IMR-90 (cell line): ENCODE results near the gene SLC2A11. TPM values are rescaled to one million over a fixed set of nuclear protein-coding genes. Genes with fewer than 3 reads are reported as not detected.

Source experiments
- ATAC-seq: fragments of 200-7000 bp; cut with Tn5 transposase; 2 replicates; pipeline ENCODE4 v1.9.1; 2020; ENCODE audit warnings: low read depth, mild to moderate bottlenecking, moderate library complexity
- BruUV-seq: library from RNA; stranded (reverse); fragments of 400-500 nt; replicated peaks from 2 replicates; lab custom pipeline; 2021; lab: Mats Ljungman, UMichigan
- CTCF ChIA-PET: fragments of 300-600 bp; formaldehyde crosslinking; extraction: SDS; loops from one replicate; lab custom pipeline; 2021; ENCODE audit warnings: antibody characterized with exemption; lab: Yijun Ruan, JAX
- POLR2A ChIA-PET: fragments of 300-600 bp; sonication (Branson Sonifier 250); formaldehyde crosslinking; loops from one replicate; lab custom pipeline; 2022; ENCODE audit warnings: antibody characterized with exemption; ENCODE audit not compliant: unreplicated experiment; lab: Charles Lee
- DNase-seq: peaks from one replicate; pipeline ENCODE4 v3.0.0; 2013
- H2AFZ ChIP-seq: replicated peaks from 2 replicates; pipeline ENCODE3; 2013; ENCODE audit warnings: low read length, mild to moderate bottlenecking; ENCODE audit not compliant: poor library complexity
- H2AK5ac ChIP-seq: 2 replicates; pipeline ENCODE4 v1.6.1; 2013; ENCODE audit warnings: low read depth, low read length, inconsistent platforms
- H2AK9ac ChIP-seq: replicated peaks from 2 replicates; pipeline ENCODE3; 2013; ENCODE audit warnings: mild to moderate bottlenecking, low read depth, low read length, moderate library complexity; ENCODE audit not compliant: poor library complexity
- H2BK120ac ChIP-seq: 2 replicates; pipeline ENCODE4 v1.6.1; 2013; ENCODE audit warnings: low read depth, low read length, inconsistent platforms
- H2BK15ac ChIP-seq: 3 replicates; pipeline ENCODE4 v1.6.1; 2013; ENCODE audit warnings: low read depth, low read length, inconsistent platforms
- H2BK20ac ChIP-seq: 2 replicates; pipeline ENCODE4 v1.6.1; 2013; ENCODE audit warnings: low read depth, mild to moderate bottlenecking, inconsistent platforms, low read length, moderate library complexity
- H2BK5ac ChIP-seq: 2 replicates; pipeline ENCODE4 v1.6.1; 2013; ENCODE audit warnings: mild to moderate bottlenecking, low read depth, low read length, inconsistent platforms; ENCODE audit not compliant: poor library complexity, severe bottlenecking
- H3K14ac ChIP-seq: replicated peaks from 2 replicates; pipeline ENCODE4 v1.6.1; 2013; ENCODE audit warnings: low read depth, low read length, inconsistent platforms
- H3K18ac ChIP-seq: 2 replicates; pipeline ENCODE4 v1.6.1; 2013; ENCODE audit warnings: low read depth, low read length, control low read depth
- H3K23ac ChIP-seq: 2 replicates; pipeline ENCODE4 v1.6.1; 2013; ENCODE audit warnings: low read depth, low read length, inconsistent platforms
- H3K27ac ChIP-seq: 2 replicates; pipeline ENCODE4 v1.5.1; 2013; ENCODE audit warnings: mild to moderate bottlenecking, control low read depth, low read length; ENCODE audit not compliant: insufficient read depth
- H3K27me3 ChIP-seq: 2 replicates; pipeline ENCODE4 v1.6.1; 2013; ENCODE audit warnings: low read length; ENCODE audit not compliant: control insufficient read depth, insufficient read depth
- H3K36me3 ChIP-seq: 2 replicates; pipeline ENCODE4 v1.6.1; 2013; ENCODE audit warnings: low read length, mixed read lengths; ENCODE audit not compliant: control insufficient read depth, insufficient read depth
- H3K4ac ChIP-seq: 2 replicates; pipeline ENCODE4 v1.6.1; 2013; ENCODE audit warnings: low read depth, low read length, inconsistent platforms
- H3K4me1 ChIP-seq: 2 replicates; pipeline ENCODE4 v1.6.1; 2013; ENCODE audit warnings: low read length, mixed read lengths; ENCODE audit not compliant: control insufficient read depth, insufficient read depth
- H3K4me2 ChIP-seq: 2 replicates; pipeline ENCODE4 v1.6.1; 2013; ENCODE audit warnings: low read depth, mild to moderate bottlenecking, control low read depth, low read length, moderate library complexity
- H3K4me3 ChIP-seq: 2 replicates; pipeline ENCODE4 v1.5.1; 2013; ENCODE audit warnings: low read depth, mild to moderate bottlenecking, control low read depth, low read length, moderate library complexity; ENCODE audit not compliant: insufficient read depth
- H3K56ac ChIP-seq: 2 replicates; pipeline ENCODE4 v1.6.1; 2013; ENCODE audit warnings: low read length, inconsistent platforms; ENCODE audit not compliant: insufficient read depth; ENCODE audit errors: extremely low read depth
- H3K79me1 ChIP-seq, 2 experiments: 2 replicates each; pipeline ENCODE4 v1.6.1; 2013; ENCODE audit warnings: low read length in 2 of 2, inconsistent platforms in 1 of 2, low read depth in 1 of 2
- H3K9ac ChIP-seq: 2 replicates; pipeline ENCODE4 v1.6.1; 2013; ENCODE audit warnings: low read depth, low read length, control low read depth
- H3K9me1 ChIP-seq: 2 replicates; pipeline ENCODE4 v1.6.1; 2013; ENCODE audit warnings: low read length, inconsistent platforms; ENCODE audit not compliant: insufficient read depth
- H3K9me3 ChIP-seq: 2 replicates; pipeline ENCODE4 v1.6.1; 2013; ENCODE audit warnings: low read length; ENCODE audit not compliant: control insufficient read depth, insufficient read depth
- H4K20me1 ChIP-seq: 2 replicates; pipeline ENCODE4 v1.6.1; 2013; ENCODE audit warnings: low read length, inconsistent platforms; ENCODE audit not compliant: insufficient read depth
- H4K5ac ChIP-seq: 2 replicates; pipeline ENCODE4 v1.6.1; 2013; ENCODE audit warnings: mild to moderate bottlenecking, low read depth, low read length, control low read depth
- H4K8ac ChIP-seq, 2 experiments: 2 replicates each; pipeline ENCODE4 v1.6.1; 2013; ENCODE audit warnings: low read depth in 2 of 2, low read length in 2 of 2, control low read depth in 1 of 2, inconsistent platforms in 1 of 2
- H4K91ac ChIP-seq: 2 replicates; pipeline ENCODE4 v1.6.1; 2013; ENCODE audit warnings: low read depth, low read length, inconsistent platforms; ENCODE audit not compliant: insufficient read depth
- CHD1 ChIP-seq: IDR thresholded peaks from 2 replicates; pipeline ENCODE4 v1.6.1; 2012; ENCODE audit warnings: low read depth, low read length, improper control_type of control experiment
- MXI1 ChIP-seq: IDR thresholded peaks from 2 replicates; pipeline ENCODE4 v1.6.1; 2012; ENCODE audit warnings: low read depth, mild to moderate bottlenecking, low read length, moderate library complexity, borderline replicate concordance
- NFE2L2 ChIP-seq: fragments of 150-350 bp; IDR thresholded peaks from 2 replicates; pipeline ENCODE4 v1.6.1; 2016; ENCODE audit warnings: low read depth, mild to moderate bottlenecking, low read length
- POLR2A ChIP-seq: IDR thresholded peaks from 2 replicates; pipeline ENCODE4 v1.6.1; 2012; ENCODE audit warnings: mild to moderate bottlenecking, low read depth, low read length
- RCOR1 ChIP-seq: IDR thresholded peaks from 2 replicates; pipeline ENCODE4 v1.6.1; 2012; ENCODE audit warnings: mild to moderate bottlenecking, low read length, improper control_type of control experiment; ENCODE audit not compliant: insufficient replicate concordance
- SMC3 ChIP-seq: fragments of 150-350 bp; IDR thresholded peaks from 2 replicates; pipeline ENCODE4 v1.6.1; 2016; ENCODE audit warnings: low read depth, mild to moderate bottlenecking, antibody characterized with exemption, low read length, moderate library complexity
- WGBS, 2 experiments: methylation state at CpG; one replicate each; pipeline versions ENCODE4 v1.1.5 to v1.1.7; 2013; ENCODE audit warnings: missing lambda C conversion rate in 2 of 2; ENCODE audit not compliant: insufficient read length in 1 of 2; ENCODE audit errors: extremely low coverage in 2 of 2; 5-methylcytosine and 5-hydroxymethylcytosine counted together
- dilution Hi-C: fragments of 300-500 bp; cut with HindIII; formaldehyde crosslinking; loops from one replicate; pipeline ENCODE4 v1.14.3; 2018; ENCODE audit warnings: low sequenced_read_pairs; ENCODE audit not compliant: unreplicated experiment
- in situ Hi-C: fragments of 300-500 bp; cut with MboI; formaldehyde crosslinking; loops from 3 replicates; pipeline ENCODE4 v1.14.3; 2019; ENCODE audit warnings: low sequenced_read_pairs, inconsistent platforms, mixed read lengths
- intact Hi-C: fragments of 100-400 bp; cut with micrococcal nuclease; formaldehyde crosslinking; loops from 2 replicates; pipeline ENCODE4 v1.10.0; 2022
- polyA plus RNA-seq, 3 experiments: library from polyadenylated mRNA; depleted of rRNA; stranded (reverse); fragments of >200 nt; gene quantifications; 2 replicates each; pipeline ENCODE4 v1.2.3, GENCODE V29; 2012; ENCODE audit warnings: low replicate concordance in 1 of 3
- total RNA-seq: library from RNA; depleted of rRNA; stranded (reverse); fragments of >200 nt; gene quantifications from 2 replicates; pipeline ENCODE4 v1.2.3, GENCODE V29; 2012
- TF ChIP-seq, protein P1 (sequence below): fragments of 150-350 bp; IDR thresholded peaks from 2 replicates; pipeline ENCODE4 v1.6.1; 2016; ENCODE audit warnings: low read depth, mild to moderate bottlenecking, low read length, moderate library complexity, borderline replicate concordance

Gene SLC2A11
- total and polyA plus RNA-seq, 2 of the 4 experiments (the other 2 are of a cell fraction) = 3.2 to 8.7 TPM

DNA sequence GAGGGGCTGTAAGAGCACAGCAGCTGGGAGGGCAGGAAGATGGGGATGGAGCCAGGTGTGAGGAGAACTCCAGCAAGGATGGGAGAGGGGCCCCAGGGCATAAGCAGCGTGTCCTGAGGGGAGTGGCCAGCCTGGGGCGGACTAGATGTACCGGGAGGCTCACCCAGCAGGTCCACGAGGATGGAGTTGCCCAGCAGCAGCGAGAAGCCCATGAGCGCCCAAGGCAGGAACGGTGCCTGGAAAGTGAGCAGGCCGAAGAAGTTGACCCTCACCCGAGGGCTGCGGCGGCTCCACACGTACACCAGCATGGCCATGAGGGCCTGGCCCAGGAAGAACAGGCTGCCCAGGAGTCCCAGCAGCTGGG lies 20.2 kb upstream of the SLC2A11 start:
- no peak overlapping the region for H3K4ac ChIP-seq
- H2BK120ac ChIP-seq = no peak overlapping the region
- no peak overlapping the region for H3K14ac ChIP-seq
- H3K23ac ChIP-seq = no peak overlapping the region
- no TSS peak for BruUV-seq
- H3K4me1 ChIP-seq = peaks cover 2% of the 10 kb centered on the region
- no peak overlapping the region for H2BK20ac ChIP-seq
- intact Hi-C loops = no loop called here
- H4K20me1 ChIP-seq = peaks cover 16% of the 10 kb centered on the region; the same call in 1 of the 2 replicates
- no peak overlapping the region for H2AFZ ChIP-seq
- ChIA-PET POLR2A (no interaction called here), CTCF (no interaction called here)
- 77% methylated on average over 12 of the region's 12 CpGs; no CpG with 5 or more reads in 1 of the 2 experiments for WGBS, 2 experiments
- no peaks in the 10 kb centered on the region for H3K9me3 ChIP-seq
- in situ Hi-C loops = no loop called here
- H3K9me1 ChIP-seq = no peaks in the 10 kb centered on the region
- H3K79me1 ChIP-seq = peaks cover 0 to 14% of the 10 kb centered on the region in 2 experiments; a peak in 2 of 4 replicates
- H3K4me3 ChIP-seq = no peak overlapping the region
- H3K9ac ChIP-seq = no peak overlapping the region
- H3K27me3 ChIP-seq = no peaks in the 10 kb centered on the region; the same call in 1 of the 2 replicates
- no peak overlapping the region for H4K5ac ChIP-seq
- dilution Hi-C loops = no loop called here
- no peak overlapping the region for H4K91ac ChIP-seq
- DNase-seq (no peak), ATAC-seq (no peak)
- no peak overlapping the region for H4K8ac ChIP-seq
- H2AK5ac ChIP-seq = no peak overlapping the region
- H2BK5ac ChIP-seq = no peak overlapping the region
- H2AK9ac ChIP-seq = no peak overlapping the region
- no peak overlapping the region for H3K18ac ChIP-seq
- H3K4me2 ChIP-seq = no peak overlapping the region
- H3K27ac ChIP-seq = no peak overlapping the region
- H2BK15ac ChIP-seq = no peak overlapping the region
- H3K36me3 ChIP-seq = peaks cover 33% of the 10 kb centered on the region
- TF ChIP-seq POLR2A (no peak), RCOR1 (no peak), NFE2L2 (no peak), CHD1 (no peak), SMC3 (no peak), MXI1 (no peak)
- TF ChIP-seq, protein P1, sequence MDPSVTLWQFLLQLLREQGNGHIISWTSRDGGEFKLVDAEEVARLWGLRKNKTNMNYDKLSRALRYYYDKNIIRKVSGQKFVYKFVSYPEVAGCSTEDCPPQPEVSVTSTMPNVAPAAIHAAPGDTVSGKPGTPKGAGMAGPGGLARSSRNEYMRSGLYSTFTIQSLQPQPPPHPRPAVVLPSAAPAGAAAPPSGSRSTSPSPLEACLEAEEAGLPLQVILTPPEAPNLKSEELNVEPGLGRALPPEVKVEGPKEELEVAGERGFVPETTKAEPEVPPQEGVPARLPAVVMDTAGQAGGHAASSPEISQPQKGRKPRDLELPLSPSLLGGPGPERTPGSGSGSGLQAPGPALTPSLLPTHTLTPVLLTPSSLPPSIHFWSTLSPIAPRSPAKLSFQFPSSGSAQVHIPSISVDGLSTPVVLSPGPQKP = no peak
- H3K56ac ChIP-seq = no peak overlapping the region
